ENCODE data around the gene BNIP3. TPM values are rescaled to one million over a fixed set of nuclear protein-coding genes. Genes with fewer than 3 reads are reported as not detected.

BNIP3 gene
- total and polyA plus RNA-seq, 3 donors from 2014 or later: 36.7 to 93.4 (median 61.5) TPM

- H3K4me3 ChIP-seq: no peak overlapping the region
- no peak for DNase-seq
- no peaks in the 10 kb centered on the region for H3K36me3 ChIP-seq (ENCODE audit: low read depth, missing control alignments)
- peaks cover 29% of the 10 kb centered on the region for H3K4me1 ChIP-seq
- H3K27ac ChIP-seq: no peak overlapping the region
- intact Hi-C loops (cut with DNase I; ENCODE audit: low total_unique reads): no loop called here
- 93 to 94% methylated on average over 9 of the region's 9 CpGs for WGBS, 2 donors
- no peaks in the 10 kb centered on the region for H3K9me3 ChIP-seq
- TF ChIP-seq POLR2A (IDR thresholded peaks at IDR 0.05): no peak
- TF ChIP-seq CTCF (IDR thresholded peaks at IDR 0.05): no peak
- H3K27me3 ChIP-seq: no peaks in the 10 kb centered on the region
Measured at GRCh38 chr10:131936294-131936693, 45.4 kb downstream of the BNIP3 start.

- Histone ChIP-seq H3K36me3 (ENCODE audit: low read depth, missing control alignments) (no peaks in the 10 kb centered on the region), H3K4me3 (no peak overlapping the region), H3K9me3 (no peaks in the 10 kb centered on the region), H3K27me3 (no peaks in the 10 kb centered on the region), H3K4me1 (peaks cover 36% of the 10 kb centered on the region), H3K27ac (peak overlapping the region in 1 of 2 donors; percentile 9)
- WGBS, 2 donors: 50 to 53% methylated on average over 1 of the region's 1 CpG
- TF ChIP-seq CTCF (IDR thresholded peaks at IDR 0.05) (no peak), POLR2A (IDR thresholded peaks at IDR 0.05) (no peak)
- intact Hi-C loops (cut with DNase I; ENCODE audit: low total_unique reads): no loop called here
- no peak for DNase-seq
Measured at GRCh38 chr10:131935260-131935659, 46.5 kb downstream of the BNIP3 start.

- H3K4me1 ChIP-seq: peaks cover 36% of the 10 kb centered on the region
- no peak overlapping the region for H3K4me3 ChIP-seq
- H3K27ac ChIP-seq: peak overlapping the region in 1 of 2 donors; percentile 9
- TF ChIP-seq CTCF (IDR thresholded peaks at IDR 0.05) (no peak), POLR2A (IDR thresholded peaks at IDR 0.05) (no peak)
- 80 to 89% methylated on average over 8 of the region's 8 CpGs for WGBS, 2 donors
- intact Hi-C loops (cut with DNase I; ENCODE audit: low total_unique reads): no loop called here
- no peaks in the 10 kb centered on the region for H3K27me3 ChIP-seq
- DNase-seq: no peak
- H3K36me3 ChIP-seq (ENCODE audit: low read depth, missing control alignments): no peaks in the 10 kb centered on the region
- no peaks in the 10 kb centered on the region for H3K9me3 ChIP-seq
Measured at GRCh38 chr10:131934769-131935168, 47.0 kb downstream of the BNIP3 start.

GRCh38 chr10:131933696-131934086 lies 48.0 kb downstream of the BNIP3 start:
- intact Hi-C loops (cut with DNase I; ENCODE audit: low total_unique reads): no loop called here
- Histone ChIP-seq H3K36me3 (ENCODE audit: low read depth, missing control alignments) (no peaks in the 10 kb centered on the region), H3K4me1 (peaks cover 45% of the 10 kb centered on the region), H3K9me3 (no peaks in the 10 kb centered on the region), H3K27me3 (no peaks in the 10 kb centered on the region), H3K4me3 (no peak overlapping the region), H3K27ac (peak overlapping the region; percentile 60 to 63)
- no peak for TF ChIP-seq CTCF (IDR thresholded peaks at IDR 0.05)
- TF ChIP-seq POLR2A (IDR thresholded peaks at IDR 0.05): no peak
- WGBS, 2 donors: 64 to 80% methylated on average over 2 of the region's 2 CpGs
- no peak for DNase-seq

- Histone ChIP-seq H3K27ac (peak overlapping the region; percentile 60 to 63), H3K9me3 (no peaks in the 10 kb centered on the region), H3K4me3 (no peak overlapping the region), H3K36me3 (ENCODE audit: low read depth, missing control alignments) (no peaks in the 10 kb centered on the region), H3K4me1 (peaks cover 49% of the 10 kb centered on the region), H3K27me3 (no peaks in the 10 kb centered on the region)
- TF ChIP-seq CTCF (IDR thresholded peaks at IDR 0.05): no peak
- no peak for TF ChIP-seq POLR2A (IDR thresholded peaks at IDR 0.05)
- intact Hi-C loops (cut with DNase I; ENCODE audit: low total_unique reads): no loop called here
- WGBS, 2 donors: 42 to 72% methylated on average over 17 to 18 of the region's 18 CpGs
- DNase-seq: peak; percentile 86
Measured at GRCh38 chr10:131933016-131933695, 48.6 kb downstream of the BNIP3 start.

Data from testis (tissue), 3 donors.